ENCODE results near the gene CSK.

CSK gene

DNA sequence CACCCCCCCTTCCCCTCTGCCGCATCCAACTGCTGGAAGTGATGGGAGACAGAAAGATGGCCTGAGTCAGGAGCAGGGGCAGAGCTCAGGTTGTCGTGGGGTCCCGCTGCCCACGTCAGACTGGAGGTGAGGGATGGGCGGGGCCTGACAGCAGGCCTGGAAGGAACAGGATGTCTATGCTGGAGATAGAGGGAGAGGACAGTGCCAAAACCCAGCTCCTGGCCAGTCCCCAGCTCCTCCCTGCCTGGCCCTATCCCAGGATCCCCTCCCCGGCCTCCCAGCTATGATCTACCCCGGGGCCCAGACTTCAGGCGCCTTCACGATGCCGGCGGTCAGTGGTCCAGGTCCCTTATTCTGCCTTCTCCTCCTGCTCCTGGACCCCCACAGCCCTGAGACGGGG lies 30.7 kb downstream of the CSK start, which contains the start of gene LMAN1L:
TSS of gene LMAN1L (plus strand) at position 303 of the 400 bp plus-strand sequence. CDS start at position 323, 20 bp downstream.
- no peaks in the 10 kb centered on the region for H3K79me2 ChIP-seq
- no peak within 1 kb of the TSS for H2AFZ ChIP-seq
- no peak within 1 kb of the TSS for H3K9ac ChIP-seq
- no peak within 1 kb of the TSS for H3K4me3 ChIP-seq (ENCODE audit: low read depth, low read length)
- no peak within 1 kb of the TSS for H3K4me2 ChIP-seq (ENCODE audit: low read length)
- no peaks in the 10 kb centered on the region for H3K36me3 ChIP-seq (ENCODE audit: control insufficient read depth, insufficient read depth, low read length)
- no peaks in the 10 kb centered on the region for H3K9me3 ChIP-seq (ENCODE audit: control insufficient read depth, low read length)
- no peak within 1 kb of the TSS for H3K27ac ChIP-seq
- no peak for TF ChIP-seq CTCF (IDR thresholded peaks at IDR 0.05)
- no peaks in the 10 kb centered on the region for H3K27me3 ChIP-seq (ENCODE audit: control insufficient read depth, insufficient read depth, low read length)
- H3K4me1 ChIP-seq: peaks cover 5% of the 10 kb centered on the region

DNA sequence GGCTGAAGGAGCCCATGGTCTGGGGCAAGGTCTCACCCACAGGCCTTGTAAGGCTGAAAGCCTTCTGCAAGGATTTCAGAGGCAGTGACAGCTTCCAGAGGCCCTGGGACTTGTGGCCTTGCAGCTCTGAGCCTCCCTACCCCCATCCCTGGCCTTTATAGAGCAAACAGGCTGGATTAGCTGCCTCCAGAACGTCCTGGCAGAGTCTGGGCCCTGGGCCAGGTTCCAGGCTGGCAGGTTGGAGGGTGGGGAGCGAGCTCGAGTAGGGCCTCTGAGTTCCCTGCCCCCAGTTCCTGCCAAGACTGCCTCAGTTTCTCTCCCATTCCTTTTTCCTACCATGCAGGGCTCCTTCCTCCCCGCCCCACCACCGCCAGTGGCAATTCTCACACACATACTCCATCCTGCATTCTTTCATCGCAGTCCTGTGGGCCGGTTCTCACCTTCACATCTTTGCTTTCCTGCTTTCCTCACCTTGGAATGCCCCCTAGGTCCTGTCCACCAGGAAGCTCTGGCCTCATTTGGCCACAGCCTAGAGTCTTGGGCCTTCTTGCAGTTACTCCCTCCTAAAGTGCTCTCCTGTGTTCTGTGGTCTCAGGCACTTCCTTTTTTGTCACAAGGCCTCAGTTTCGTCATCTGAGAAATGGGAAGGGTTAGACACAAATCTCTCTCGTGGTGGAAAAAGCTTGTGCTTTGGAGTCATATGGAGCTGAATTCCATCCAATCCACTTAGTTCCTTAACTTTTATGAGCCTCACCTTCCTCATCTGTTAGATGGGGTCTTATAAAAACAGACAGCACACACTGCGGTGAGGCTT lies 33.4 kb downstream of the CSK start:
- no peaks in the 10 kb centered on the region for H3K36me3 ChIP-seq (ENCODE audit: control insufficient read depth, insufficient read depth, low read length)
- TF ChIP-seq CTCF (IDR thresholded peaks at IDR 0.05): no peak
- no peak overlapping the region for H3K9ac ChIP-seq
- peak overlapping the region; percentile 38 for H2AFZ ChIP-seq
- H3K4me3 ChIP-seq (ENCODE audit: low read depth, low read length): no peak overlapping the region
- H3K4me1 ChIP-seq: peaks cover 15% of the 10 kb centered on the region
- no peaks in the 10 kb centered on the region for H3K79me2 ChIP-seq
- no peaks in the 10 kb centered on the region for H3K27me3 ChIP-seq (ENCODE audit: control insufficient read depth, insufficient read depth, low read length)
- H3K4me2 ChIP-seq (ENCODE audit: low read length): no peak overlapping the region
- no peak overlapping the region for H3K27ac ChIP-seq
- H3K9me3 ChIP-seq (ENCODE audit: control insufficient read depth, low read length): no peaks in the 10 kb centered on the region

- no peak overlapping the region for H3K9ac ChIP-seq
- H3K4me2 ChIP-seq (ENCODE audit: low read length): no peak overlapping the region
- no peaks in the 10 kb centered on the region for H3K79me2 ChIP-seq
- H3K36me3 ChIP-seq (ENCODE audit: control insufficient read depth, insufficient read depth, low read length): no peaks in the 10 kb centered on the region
- no peak overlapping the region for H2AFZ ChIP-seq
- no peaks in the 10 kb centered on the region for H3K27me3 ChIP-seq (ENCODE audit: control insufficient read depth, insufficient read depth, low read length)
- H3K9me3 ChIP-seq (ENCODE audit: control insufficient read depth, low read length): no peaks in the 10 kb centered on the region
- no peak overlapping the region for H3K27ac ChIP-seq
- no peak overlapping the region for H3K4me3 ChIP-seq (ENCODE audit: low read depth, low read length)
- no peak for TF ChIP-seq CTCF (IDR thresholded peaks at IDR 0.05)
- H3K4me1 ChIP-seq: peaks cover 19% of the 10 kb centered on the region
Measured at GRCh38 chr15:74815961-74816360, 34.1 kb downstream of the CSK start.

GRCh38 chr15:74816624-74817369 lies 34.9 kb downstream of the CSK start:
- H2AFZ ChIP-seq: peak overlapping the region; percentile 50
- H3K9me3 ChIP-seq (ENCODE audit: control insufficient read depth, low read length): no peaks in the 10 kb centered on the region
- no peak for TF ChIP-seq CTCF (IDR thresholded peaks at IDR 0.05)
- no peaks in the 10 kb centered on the region for H3K79me2 ChIP-seq
- H3K4me2 ChIP-seq (ENCODE audit: low read length): no peak overlapping the region
- H3K4me1 ChIP-seq: peaks cover 21% of the 10 kb centered on the region
- H3K27ac ChIP-seq: peak overlapping the region; percentile 63
- no peak overlapping the region for H3K9ac ChIP-seq
- H3K4me3 ChIP-seq (ENCODE audit: low read depth, low read length): no peak overlapping the region
- no peaks in the 10 kb centered on the region for H3K27me3 ChIP-seq (ENCODE audit: control insufficient read depth, insufficient read depth, low read length)
- no peaks in the 10 kb centered on the region for H3K36me3 ChIP-seq (ENCODE audit: control insufficient read depth, insufficient read depth, low read length)

Measured in parathyroid adenoma (tissue), 2 donors.